Activated effector memory CD4-positive, alpha-beta T cell treated with Interleukin-2 at 50 U/mL for 16 hours (primary cell): ENCODE data around the gene CSMD2.

Experiments
- DNase-seq: peaks from one replicate; pipeline ENCODE4 v3.0.0-alpha.2; 2020

Gene CSMD2

GRCh38 chr1:33618636-33619035 is 546.4 kb downstream of the CSMD2 start:
- no peak for DNase-seq

GRCh38 chr1:33617451-33617850 is 547.6 kb downstream of the CSMD2 start:
- DNase-seq = no peak

- no peak for DNase-seq
Observed at GRCh38 chr1:33616780-33617179, 548.2 kb downstream of the CSMD2 start.

- DNase-seq = no peak
Observed at GRCh38 chr1:33615546-33615945, 549.5 kb downstream of the CSMD2 start.

- no peak for DNase-seq
Observed at GRCh38 chr1:33610864-33611455, 554.1 kb downstream of the CSMD2 start.

GRCh38 chr1:33610391-33610790 is 554.6 kb downstream of the CSMD2 start:
- DNase-seq = no peak

- no peak for DNase-seq
Observed at GRCh38 chr1:33609739-33610138, 555.3 kb downstream of the CSMD2 start.

- no peak for DNase-seq
Observed at GRCh38 chr1:33608825-33609400, 556.1 kb downstream of the CSMD2 start.

- DNase-seq = no peak
Observed at GRCh38 chr1:33607444-33608005, 557.5 kb downstream of the CSMD2 start.

GRCh38 chr1:33606272-33606671 is 558.8 kb downstream of the CSMD2 start:
- no peak for DNase-seq

GRCh38 chr1:33602271-33602670 is 562.8 kb downstream of the CSMD2 start:
- DNase-seq = no peak

- no peak for DNase-seq
Observed at GRCh38 chr1:33601751-33602150, 563.3 kb downstream of the CSMD2 start.

- no peak for DNase-seq
Observed at GRCh38 chr1:33599516-33600115, 565.4 kb downstream of the CSMD2 start.

GRCh38 chr1:33588726-33589125 is 576.3 kb downstream of the CSMD2 start:
- no peak for DNase-seq

- DNase-seq = no peak
Observed at GRCh38 chr1:33586795-33587194, 578.2 kb downstream of the CSMD2 start.

- DNase-seq = no peak
Observed at GRCh38 chr1:33586106-33586505, 578.9 kb downstream of the CSMD2 start.

- no peak for DNase-seq
Observed at GRCh38 chr1:33583567-33583966, 581.5 kb downstream of the CSMD2 start.

- DNase-seq = no peak
Observed at GRCh38 chr1:33578557-33579448, 586.2 kb downstream of the CSMD2 start.

- no peak for DNase-seq
Observed at GRCh38 chr1:33577663-33578062, 587.4 kb downstream of the CSMD2 start.

GRCh38 chr1:33576821-33577599 is 588.0 kb downstream of the CSMD2 start:
- DNase-seq = no peak

GRCh38 chr1:33575324-33575879 is 589.6 kb downstream of the CSMD2 start:
- no peak for DNase-seq

- DNase-seq = no peak
Observed at GRCh38 chr1:33573661-33574060, 591.4 kb downstream of the CSMD2 start.
